ENCODE measurements around the gene BACE2.
"Not testable (repeated sequence)": the region's sequence is repeated elsewhere in the genome, so short reads cannot be mapped to it uniquely, and the experiment has no call there.

The BACE2 gene

DNA sequence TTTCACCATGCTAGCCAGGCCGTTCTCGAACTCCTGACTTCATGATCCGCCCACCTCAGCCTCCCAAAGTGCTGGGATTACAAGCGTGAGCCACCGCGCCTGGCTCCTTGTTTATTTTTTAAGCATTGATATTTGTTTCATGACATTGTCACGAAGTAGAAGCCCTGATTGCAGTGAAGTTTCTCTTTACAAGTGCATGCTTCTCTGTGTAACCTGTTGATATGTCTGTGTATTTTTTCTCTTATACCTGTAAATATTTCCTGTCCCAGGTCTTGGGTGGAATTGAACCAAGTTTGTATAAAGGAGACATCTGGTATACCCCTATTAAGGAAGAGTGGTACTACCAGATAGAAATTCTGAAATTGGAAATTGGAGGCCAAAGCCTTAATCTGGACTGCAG is 75.1 kb downstream of the BACE2 start:
- no peak for DNase-seq

DNA sequence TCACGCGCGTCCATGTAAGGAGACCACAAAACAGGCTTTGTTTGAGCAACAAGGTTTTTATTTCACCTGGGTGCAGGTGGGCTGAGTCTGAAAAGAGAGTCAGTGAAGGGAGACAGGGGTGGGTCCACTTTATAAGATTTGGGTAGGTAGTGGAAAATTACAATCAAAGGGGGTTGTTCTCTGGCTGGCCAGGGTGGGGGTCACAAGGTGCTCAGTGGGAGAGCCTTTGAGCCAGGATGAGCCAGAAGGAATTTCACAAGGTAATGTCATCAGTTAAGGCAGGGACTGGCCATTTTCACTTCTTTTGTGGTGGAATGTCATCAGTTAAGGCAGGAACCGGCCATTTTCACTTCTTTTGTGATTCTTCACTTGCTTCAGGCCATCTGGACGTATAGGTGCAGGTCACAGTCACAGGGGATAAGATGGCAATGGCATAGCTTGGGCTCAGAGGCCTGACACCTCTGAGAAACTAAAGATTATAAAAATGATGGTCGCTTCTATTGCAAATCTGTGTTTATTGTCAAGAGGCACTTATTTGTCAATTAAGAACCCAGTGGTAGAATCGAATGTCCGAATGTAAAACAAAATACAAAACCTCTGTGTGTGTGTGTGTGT is 76.4 kb downstream of the BACE2 start:
- DNase-seq: not testable (repeated sequence)

DNA sequence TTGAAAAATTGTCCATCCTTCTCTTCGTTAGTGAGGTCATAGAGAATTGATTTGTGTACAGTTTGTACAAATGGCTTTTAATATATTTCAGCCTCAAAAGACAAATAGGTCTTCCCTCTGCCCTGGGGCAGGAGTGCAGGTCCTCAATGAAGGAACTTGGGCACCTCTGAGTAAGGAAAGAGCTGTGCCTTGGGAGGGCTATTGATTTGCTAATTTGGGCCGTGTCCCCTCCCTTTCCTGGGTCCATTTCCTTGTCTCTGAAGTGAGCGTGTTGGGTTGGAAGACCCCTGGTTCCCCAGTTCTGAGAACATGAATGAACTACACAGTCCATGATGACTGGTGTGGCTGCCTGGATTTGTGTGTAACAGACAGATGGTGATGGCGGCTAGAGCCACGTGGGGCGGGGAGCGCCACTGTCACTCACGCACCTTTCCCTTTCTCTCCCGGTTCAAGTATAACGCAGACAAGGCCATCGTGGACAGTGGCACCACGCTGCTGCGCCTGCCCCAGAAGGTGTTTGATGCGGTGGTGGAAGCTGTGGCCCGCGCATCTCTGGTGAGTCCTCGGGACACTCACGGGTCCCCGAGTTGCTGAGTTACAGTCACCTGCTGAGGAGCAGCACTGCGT is 77.7 kb downstream of the BACE2 start:
- no peak for DNase-seq

DNA sequence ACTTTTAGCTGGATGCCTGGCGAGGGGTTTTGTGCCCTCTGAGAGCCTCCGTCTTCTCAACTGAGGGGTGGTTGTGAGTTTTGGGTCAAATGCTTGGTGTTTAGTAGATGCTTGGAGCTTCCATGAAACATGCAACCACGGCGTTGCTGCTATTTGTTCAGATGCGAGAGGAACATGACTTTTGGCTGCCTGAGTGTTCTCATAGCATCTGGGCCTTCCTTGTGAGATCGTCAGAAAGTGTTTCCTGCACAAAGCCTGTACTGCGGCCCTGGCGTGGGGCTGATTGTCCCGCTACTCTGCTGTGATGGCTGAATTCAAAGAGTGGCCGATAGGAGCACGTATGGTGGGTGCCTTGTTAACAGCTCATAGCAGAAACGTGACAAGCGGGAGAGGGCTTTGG is 78.8 kb downstream of the BACE2 start:
- DNase-seq: no peak

DNA sequence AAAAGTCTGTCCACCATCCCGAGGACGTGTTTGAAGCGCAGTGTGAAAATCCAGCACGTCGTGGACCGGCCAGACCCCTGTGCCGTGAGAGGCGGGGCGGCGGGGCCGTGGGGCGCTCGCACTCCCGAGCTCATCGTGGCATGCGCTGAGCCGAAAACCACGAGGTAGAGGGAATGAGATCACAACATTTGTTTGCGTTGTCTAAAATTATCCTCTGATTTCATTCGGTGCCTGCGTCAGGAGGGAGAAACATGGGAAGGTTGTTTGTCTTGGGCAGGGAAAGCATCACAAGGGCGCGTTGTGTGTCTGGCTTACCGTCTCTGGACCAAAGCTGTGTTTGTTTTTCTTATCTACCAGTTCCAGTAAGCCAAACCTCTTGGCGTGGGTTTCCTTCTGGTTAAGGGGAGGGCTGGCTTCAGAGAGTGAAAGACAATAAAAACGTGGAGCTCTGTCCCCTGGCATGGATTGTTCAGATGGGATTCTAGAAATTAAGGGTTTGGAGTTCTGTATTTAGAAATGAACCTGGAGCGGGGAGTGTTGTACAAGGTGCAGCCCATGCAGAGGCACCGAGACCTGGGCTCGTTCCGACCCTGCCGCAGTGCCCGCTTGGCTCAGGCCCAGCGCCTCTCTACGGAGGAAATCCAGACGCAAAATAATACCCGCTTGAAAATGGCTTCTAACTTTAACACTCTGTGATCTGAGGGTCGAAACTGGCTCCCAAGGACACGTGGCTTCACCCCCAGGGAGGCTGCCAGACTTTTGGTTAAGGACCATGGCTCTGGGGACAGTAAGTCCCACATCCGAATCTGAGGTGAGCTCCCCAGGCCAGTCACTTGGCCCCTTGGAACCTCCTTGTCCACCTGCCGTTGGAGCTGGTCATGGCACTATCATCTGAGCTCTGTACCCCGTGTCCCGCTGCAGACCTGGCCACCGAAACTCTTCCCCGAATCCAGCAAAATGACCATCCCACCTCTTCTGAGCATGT is 79.9 kb downstream of the BACE2 start:
- no peak for DNase-seq

DNA sequence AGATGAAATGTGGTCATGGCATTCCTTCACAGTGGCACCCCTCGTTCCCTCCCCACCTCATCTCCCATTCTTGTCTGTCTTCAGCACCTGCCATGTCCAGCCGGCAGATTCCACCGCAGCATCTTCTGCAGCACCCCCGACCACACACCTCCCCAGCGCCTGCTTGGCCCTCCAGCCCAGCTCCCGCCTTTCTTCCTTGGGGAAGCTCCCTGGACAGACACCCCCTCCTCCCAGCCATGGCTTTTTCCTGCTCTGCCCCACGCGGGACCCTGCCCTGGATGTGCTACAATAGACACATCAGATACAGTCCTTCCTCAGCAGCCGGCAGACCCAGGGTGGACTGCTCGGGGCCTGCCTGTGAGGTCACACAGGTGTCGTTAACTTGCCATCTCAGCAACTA is 81.5 kb downstream of the BACE2 start:
- DNase-seq: no peak

DNA sequence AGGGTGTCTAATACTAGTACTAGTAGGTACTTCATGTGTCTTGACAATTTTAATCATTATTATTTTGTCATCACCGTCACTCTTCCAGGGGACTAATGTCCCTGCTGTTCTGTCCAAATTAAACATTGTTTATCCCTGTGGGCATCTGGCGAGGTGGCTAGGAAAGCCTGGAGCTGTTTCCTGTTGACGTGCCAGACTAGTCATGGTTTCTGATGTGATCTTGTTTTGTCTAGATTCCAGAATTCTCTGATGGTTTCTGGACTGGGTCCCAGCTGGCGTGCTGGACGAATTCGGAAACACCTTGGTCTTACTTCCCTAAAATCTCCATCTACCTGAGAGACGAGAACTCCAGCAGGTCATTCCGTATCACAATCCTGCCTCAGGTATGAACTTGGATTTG is 82.6 kb downstream of the BACE2 start:
- no peak for DNase-seq

DNA sequence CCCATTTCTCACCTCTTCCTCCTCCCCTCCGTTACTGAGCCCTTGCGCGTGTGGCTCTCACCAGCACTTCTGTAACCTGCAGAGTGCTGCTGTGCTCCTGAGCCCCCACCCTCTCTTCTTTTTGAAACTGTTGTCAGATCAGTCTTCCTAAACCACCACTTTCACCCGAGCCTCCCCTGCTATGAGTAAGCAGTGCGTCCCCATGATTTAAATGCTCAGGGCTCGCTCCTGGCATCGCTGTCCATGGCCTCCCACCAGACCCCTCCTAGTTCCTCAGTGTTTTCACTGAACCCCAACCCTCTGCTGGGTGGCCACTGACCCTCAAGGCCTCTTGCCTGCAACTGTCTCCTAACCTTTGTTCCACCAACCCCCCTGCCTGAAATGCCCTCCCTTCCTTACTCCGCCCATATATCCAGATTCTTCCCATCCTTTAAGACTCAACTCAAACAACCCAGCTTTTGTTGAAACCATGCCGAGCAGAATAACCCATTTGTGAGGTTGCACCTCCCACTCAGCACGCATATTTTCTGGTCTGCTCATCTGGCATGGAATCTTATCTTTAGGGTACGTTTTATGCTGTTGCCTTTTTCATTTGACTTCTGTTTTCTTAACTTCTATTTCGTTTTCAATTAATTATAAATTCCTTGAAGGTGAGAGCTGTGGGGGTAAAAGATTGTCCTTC is 84.1 kb downstream of the BACE2 start:
- no peak for DNase-seq

DNA sequence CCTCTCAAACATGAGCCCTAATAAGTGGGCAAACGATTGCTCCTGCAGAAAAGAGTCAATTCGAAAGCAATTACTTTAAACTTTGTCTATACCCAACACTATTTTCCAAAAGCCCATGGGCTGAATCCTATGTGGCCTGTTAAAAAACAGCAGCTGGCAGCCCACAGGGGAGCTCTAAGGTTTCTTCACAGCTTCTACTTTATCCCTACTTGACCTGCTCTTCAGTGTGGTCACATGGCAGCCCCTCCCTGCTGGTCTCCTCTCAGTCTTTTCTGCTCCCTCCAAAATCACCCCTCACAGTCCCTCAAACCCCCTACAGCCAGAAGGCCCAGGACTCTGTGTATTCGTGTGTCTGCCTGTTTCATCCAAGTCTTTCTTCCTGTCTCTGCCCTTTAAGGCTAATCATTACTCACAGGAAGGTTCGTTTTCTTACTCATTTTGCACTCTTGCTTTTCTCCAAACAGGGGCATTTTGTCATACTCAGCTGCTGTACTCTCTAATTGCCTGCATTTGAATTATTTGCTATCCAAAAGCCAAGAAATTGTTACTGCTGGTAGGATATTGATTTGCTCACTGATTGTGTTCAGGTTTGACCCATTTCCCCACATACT is 86.2 kb downstream of the BACE2 start:
- DNase-seq: no peak

DNA sequence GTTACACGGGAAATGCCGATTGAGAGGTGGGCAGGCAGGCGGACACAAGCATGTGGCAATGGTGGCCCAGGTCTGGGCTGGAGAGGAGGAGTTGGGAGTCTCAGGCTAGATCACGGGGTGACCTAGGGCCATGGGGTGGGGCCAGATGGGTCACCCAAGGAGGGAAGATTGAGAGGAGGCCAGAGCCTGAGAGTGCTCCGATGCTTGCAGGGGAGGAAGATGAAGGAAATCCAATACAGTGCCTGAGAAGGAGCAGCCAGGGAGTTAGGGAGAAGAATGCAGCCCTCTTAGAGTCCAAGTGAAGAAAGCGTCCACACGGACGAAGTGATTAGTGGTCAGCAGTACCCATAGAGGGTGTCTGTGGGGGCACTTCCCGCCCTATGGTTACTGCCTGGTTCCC is 87.2 kb downstream of the BACE2 start:
- no peak for DNase-seq

DNA sequence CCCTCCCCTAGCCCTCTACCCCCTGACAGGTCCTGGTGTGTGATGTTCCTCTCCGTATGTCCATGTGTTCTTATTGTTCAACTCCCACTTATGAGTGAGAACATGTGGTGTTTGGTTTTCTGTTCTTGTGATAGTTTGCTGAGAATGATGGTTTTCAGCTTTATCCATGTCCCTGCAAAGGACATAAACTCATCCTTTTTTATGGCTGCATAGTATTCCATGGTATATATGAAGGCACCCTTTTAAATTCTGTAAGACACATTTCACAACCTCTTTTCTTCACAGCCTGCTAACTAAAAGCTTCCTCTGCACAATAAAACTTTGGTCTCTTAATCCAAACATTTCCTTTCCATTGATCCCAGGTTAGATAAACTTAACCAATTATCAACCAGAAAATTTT is 88.3 kb downstream of the BACE2 start:
- DNase-seq: not testable (repeated sequence)

DNA sequence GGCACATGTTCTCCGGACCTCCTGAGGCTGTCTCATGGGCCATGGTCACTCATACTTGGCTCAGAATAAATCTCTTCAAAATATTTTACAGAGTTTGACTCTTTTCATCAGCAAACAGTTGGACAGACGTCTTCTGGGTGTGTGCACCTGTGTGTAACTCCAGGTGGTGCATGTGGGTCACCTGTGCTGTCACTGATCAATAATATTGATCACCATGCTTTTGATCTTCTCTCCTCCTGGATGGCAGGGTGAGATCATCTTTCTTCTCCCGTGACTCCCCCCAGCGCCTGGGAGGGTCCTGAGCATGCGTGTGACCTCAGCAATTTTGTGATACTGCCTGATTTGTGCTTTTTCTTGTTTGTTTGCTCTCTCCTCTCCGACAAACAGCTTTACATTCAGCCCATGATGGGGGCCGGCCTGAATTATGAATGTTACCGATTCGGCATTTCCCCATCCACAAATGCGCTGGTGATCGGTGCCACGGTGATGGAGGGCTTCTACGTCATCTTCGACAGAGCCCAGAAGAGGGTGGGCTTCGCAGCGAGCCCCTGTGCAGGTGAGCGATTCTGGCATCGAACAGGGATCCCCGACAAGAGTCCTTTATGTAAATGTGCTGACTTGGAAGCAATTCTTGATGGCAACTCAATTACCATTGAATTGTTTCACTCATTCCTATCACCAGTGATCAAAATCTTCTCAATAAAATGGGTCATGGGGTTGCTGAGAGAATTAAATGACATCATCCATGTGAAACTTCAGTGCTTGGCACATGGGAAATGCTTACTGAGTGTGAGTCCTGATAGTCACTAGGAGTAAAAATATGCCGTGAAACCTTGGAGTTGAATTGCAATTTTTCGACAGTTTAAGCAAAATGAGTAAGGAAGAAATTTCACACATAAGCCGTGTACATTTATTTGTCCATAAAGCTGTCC is 89.1 kb downstream of the BACE2 start:
- no peak for DNase-seq

DNA sequence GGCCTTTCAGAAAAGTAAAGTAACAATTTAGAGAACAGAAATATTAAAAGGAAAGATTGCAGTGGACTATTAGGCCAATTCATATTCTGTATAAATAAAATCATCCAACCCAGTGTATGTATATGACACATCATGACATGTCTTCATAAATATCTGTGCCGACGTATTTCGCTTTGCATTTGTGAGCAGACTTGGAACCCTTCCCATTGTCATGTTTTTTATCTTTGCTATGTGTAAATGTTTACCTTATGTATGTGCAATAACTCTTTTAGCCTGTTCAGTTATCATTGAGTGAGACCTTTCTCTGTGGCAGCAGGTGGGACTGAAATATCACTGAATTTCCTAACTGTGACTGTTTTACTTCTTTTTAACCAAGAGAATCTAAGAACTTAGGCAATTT is 90.7 kb downstream of the BACE2 start:
- DNase-seq: no peak

DNA sequence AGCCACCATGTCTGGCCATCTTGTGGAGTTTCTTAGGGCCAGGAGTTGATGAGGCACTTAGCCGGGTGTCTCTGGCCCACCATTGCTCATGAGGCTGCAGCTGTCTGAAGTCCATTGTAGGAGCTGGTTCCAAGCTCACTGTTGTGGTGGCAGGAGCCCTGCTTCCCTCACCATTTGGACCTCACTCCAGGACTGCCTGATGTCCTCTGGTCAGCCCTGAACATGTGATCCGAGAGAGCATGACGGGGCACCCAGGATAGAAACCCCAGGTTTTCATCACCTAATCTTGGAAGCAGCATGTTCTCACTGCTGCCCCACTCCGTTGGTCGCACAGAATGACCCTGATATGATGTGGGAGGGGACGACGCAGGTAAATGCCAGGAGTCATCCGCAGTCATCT is 92.5 kb downstream of the BACE2 start:
- no peak for DNase-seq

DNA sequence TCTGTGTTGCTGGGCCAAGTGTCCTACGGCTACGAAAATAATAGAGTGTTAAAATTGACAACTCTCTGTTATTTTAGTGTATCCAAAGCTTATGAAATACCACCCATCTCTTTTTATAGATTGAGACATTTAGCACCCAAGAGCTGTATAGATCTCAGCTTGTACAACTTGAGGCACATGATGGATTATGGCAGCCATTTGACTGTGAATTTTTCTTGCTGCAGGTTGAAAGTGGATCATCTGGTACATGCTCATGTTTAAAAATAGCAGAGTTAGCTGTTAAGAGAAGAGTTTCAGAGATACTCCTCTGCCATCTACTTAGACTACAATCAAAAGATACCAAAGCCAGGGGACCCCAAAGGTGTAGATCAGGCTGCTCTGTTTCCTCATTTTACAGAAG is 99.4 kb downstream of the BACE2 start:
- DNase-seq: no peak

DNA sequence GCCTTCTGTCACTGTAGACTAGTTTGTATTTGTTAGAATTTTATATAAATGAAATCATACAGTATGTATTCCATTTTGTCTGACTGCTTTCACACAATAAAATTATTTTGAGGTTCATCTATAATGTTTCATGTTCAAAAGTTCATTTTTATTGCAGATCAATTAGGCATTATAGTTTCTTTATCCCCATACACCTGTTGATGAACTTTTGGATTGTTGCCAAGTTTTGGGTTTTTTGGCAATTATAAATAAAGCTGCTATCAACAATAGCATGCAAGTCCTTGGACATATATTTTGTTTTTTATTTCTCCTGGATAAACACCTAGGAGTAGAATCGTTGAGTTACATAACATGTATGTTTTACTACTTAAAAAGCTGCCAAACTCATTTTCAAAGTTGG is 101.6 kb downstream of the BACE2 start:
- no peak for DNase-seq

DNA sequence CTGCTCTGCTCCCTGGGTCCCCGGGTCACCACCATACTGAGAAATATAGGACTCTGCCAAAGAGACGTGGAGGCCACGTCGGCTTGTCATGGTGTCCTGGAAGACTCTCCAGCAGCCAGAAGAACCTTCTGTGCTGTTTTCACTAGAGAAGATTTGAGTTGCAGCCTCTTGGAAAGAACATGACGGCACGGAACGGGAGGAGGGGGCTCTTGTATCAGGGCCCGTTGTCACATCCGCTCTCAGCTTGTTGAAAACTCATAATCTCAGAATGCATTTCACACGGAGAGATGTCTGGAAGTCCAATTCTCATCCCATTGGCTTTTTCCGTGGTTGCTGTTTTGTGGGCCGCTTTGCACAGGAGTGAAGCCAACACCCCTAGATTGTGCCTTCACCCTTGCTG is 109.2 kb downstream of the BACE2 start:
- no peak for DNase-seq

DNA sequence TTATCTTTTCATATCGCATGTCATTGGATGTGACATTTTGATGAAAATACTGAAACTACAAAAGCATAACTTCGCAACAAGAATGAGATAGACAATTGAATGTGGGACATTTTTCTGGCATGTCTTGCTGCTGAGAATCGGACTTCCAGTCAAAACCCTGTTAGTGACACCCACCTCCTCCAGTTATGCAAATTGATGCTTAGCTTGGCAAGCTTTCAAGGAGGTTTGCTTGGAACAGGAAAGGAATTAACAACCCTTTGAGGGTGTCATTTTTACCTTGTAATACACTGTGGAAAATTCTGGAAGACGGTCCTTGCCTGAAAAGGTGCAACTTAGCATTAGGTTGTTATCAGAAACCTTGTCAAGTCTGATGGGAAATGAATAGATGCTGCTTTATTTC is 109.9 kb downstream of the BACE2 start:
- DNase-seq: no peak

DNA sequence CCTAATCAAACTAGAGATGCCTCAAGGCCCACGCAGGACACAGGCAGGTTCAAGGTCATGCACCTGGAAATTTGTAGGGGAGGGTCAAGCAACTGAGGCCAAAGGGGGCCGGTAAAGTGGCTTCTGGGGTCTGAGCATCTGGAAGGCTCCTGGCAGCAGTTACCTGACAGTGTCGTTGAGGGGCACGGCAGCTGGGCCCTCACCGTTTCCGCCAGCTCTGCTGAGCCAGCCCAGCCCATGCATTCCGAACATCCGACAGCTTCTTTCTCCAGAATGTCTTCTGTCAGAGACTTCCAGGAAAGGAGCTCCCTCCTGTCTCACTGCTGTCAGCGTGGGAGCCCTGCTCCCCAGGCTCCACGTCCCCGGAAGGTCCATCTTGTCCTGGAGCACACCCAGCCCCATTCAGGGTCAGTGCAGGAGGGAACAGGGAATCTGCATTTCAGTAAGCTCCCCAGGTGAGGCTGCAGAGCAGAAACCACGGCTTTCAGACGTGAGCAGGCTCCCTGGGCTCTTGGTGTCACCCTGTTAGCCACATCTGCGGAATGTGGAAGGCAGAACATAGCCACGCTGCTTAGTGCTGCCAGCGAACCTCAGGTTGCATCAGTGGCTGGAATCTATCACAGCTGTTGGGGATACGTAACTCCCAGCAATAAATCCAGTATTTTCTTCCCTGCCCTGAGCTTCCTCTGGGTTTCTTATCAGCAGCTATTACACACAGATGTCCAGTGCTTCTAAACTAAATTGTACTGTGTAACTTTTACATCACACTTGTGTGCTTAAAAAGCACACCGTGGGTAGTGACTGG is 112.4 kb downstream of the BACE2 start:
- no peak for DNase-seq

DNA sequence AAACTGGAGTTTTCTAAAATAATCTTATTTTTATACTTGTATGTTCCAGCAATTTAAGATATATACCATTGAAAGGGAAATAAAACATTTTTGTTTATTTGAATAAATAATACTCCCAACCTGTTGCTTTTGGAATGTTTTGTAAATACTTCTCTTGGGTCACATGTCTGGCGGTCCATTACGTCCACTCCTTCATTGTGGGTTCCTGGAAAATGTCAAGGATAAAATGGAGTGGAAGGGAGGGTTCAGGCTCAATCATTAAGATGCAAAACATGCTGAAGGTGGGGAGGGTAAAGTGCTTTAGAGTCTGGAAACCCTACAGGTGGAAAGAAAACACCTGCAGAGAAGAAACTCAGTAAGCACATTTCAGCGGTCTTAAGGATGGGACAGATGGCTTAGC is 114.5 kb downstream of the BACE2 start:
- DNase-seq: no peak
